ENCODE measurements around the gene GGTLC1. TPM values are rescaled to one million over a fixed set of nuclear protein-coding genes. Genes with fewer than 3 reads are reported as not detected.
A peak's percentile ranks its signal among the peaks of the same experiment; 100 is the strongest.

GGTLC1 gene
- total RNA-seq, 1 experiment from 2014 or later: not detected

- intact Hi-C loops (cut with micrococcal nuclease; ENCODE audit: unreplicated experiment): no loop called here
- H3K9me3 ChIP-seq (ENCODE audit: low read depth, low read length, poor library complexity, severe bottlenecking): no peaks in the 10 kb centered on the region
- no TSS peak for BruUV-seq (replicated peaks)
- H3K36me3 ChIP-seq (ENCODE audit: insufficient read depth, low read length, poor library complexity, severe bottlenecking): no peaks in the 10 kb centered on the region
- H3K4me1 ChIP-seq (ENCODE audit: insufficient read depth, low read length, poor library complexity, severe bottlenecking): no peaks in the 10 kb centered on the region
- DNase-seq (ENCODE audit: low spot score): no peak
- CTCF ChIA-PET: no interaction called here
- no peak overlapping the region for H3K4me3 ChIP-seq (ENCODE audit: low read depth, low read length, poor library complexity, severe bottlenecking)
- no peaks in the 10 kb centered on the region for H3K27me3 ChIP-seq (replicated peaks; ENCODE audit: insufficient read depth, low read depth, low read length, poor library complexity)
- no peak overlapping the region for H3K27ac ChIP-seq (ENCODE audit: low read depth, low read length, poor library complexity, severe bottlenecking)
- POLR2A ChIA-PET (ENCODE audit: low non-redundant PET): no interaction called here
- TF ChIP-seq EZH2 (IDR thresholded peaks at IDR 0.05; ENCODE audit: borderline replicate concordance, low read depth, low read length, poor library complexity, severe bottlenecking): no peak
- TF ChIP-seq CTCF (conservative IDR thresholded peaks at IDR 0.05; ENCODE audit: low read depth, low read length): no peak
These were observed 34.1 kb upstream of the GGTLC1 start for GRCh38 chr20:24022621-24023180.

- TF ChIP-seq EZH2 (IDR thresholded peaks at IDR 0.05; ENCODE audit: borderline replicate concordance, low read depth, low read length, poor library complexity, severe bottlenecking): no peak
- no peak for TF ChIP-seq CTCF (conservative IDR thresholded peaks at IDR 0.05; ENCODE audit: low read depth, low read length)
- intact Hi-C loops (cut with micrococcal nuclease; ENCODE audit: unreplicated experiment): no loop called here
- Histone ChIP-seq H3K4me3 (ENCODE audit: low read depth, low read length, poor library complexity, severe bottlenecking) (no peak overlapping the region), H3K4me1 (ENCODE audit: insufficient read depth, low read length, poor library complexity, severe bottlenecking) (no peaks in the 10 kb centered on the region), H3K27me3 (replicated peaks; ENCODE audit: insufficient read depth, low read depth, low read length, poor library complexity) (peaks cover 4% of the 10 kb centered on the region), H3K36me3 (ENCODE audit: insufficient read depth, low read length, poor library complexity, severe bottlenecking) (no peaks in the 10 kb centered on the region), H3K9me3 (ENCODE audit: low read depth, low read length, poor library complexity, severe bottlenecking) (no peaks in the 10 kb centered on the region), H3K27ac (ENCODE audit: low read depth, low read length, poor library complexity, severe bottlenecking) (no peak overlapping the region)
- no peak for DNase-seq (ENCODE audit: low spot score)
- POLR2A ChIA-PET (ENCODE audit: low non-redundant PET): no interaction called here
- CTCF ChIA-PET: no interaction called here
- BruUV-seq (replicated peaks): no TSS peak
These were observed 30.2 kb upstream of the GGTLC1 start for GRCh38 chr20:24018796-24019195.

- CTCF ChIA-PET: no interaction called here
- H3K4me1 ChIP-seq (ENCODE audit: insufficient read depth, low read length, poor library complexity, severe bottlenecking): no peaks in the 10 kb centered on the region
- H3K4me3 ChIP-seq (ENCODE audit: low read depth, low read length, poor library complexity, severe bottlenecking): no peak overlapping the region
- intact Hi-C loops (cut with micrococcal nuclease; ENCODE audit: unreplicated experiment): no loop called here
- no peaks in the 10 kb centered on the region for H3K36me3 ChIP-seq (ENCODE audit: insufficient read depth, low read length, poor library complexity, severe bottlenecking)
- TF ChIP-seq CTCF (conservative IDR thresholded peaks at IDR 0.05; ENCODE audit: low read depth, low read length): no peak
- TF ChIP-seq EZH2 (IDR thresholded peaks at IDR 0.05; ENCODE audit: borderline replicate concordance, low read depth, low read length, poor library complexity, severe bottlenecking): no peak
- peak; percentile 5 for DNase-seq (ENCODE audit: low spot score)
- POLR2A ChIA-PET (ENCODE audit: low non-redundant PET): no interaction called here
- no TSS peak for BruUV-seq (replicated peaks)
- H3K9me3 ChIP-seq (ENCODE audit: low read depth, low read length, poor library complexity, severe bottlenecking): no peaks in the 10 kb centered on the region
- H3K27me3 ChIP-seq (replicated peaks; ENCODE audit: insufficient read depth, low read depth, low read length, poor library complexity): peaks cover 4% of the 10 kb centered on the region
- no peak overlapping the region for H3K27ac ChIP-seq (ENCODE audit: low read depth, low read length, poor library complexity, severe bottlenecking)
These were observed 28.8 kb upstream of the GGTLC1 start for GRCh38 chr20:24017458-24017755.
